Epithelial cell of esophagus (primary cell): ENCODE data around the gene ATP11B.
A peak's percentile ranks its signal among the peaks of the same experiment; 100 is the strongest.

Experiments
- DNase-seq: peaks from one replicate; pipeline ENCODE4 v3.0.0; 2010; ENCODE audit warnings: low read depth
- H3K4me3 ChIP-seq: 2 replicates; pipeline ENCODE4 v1.5.1; 2011; ENCODE audit warnings: mild to moderate bottlenecking, low read length, control low read depth
- TF ChIP-seq, protein P1 (sequence below): IDR thresholded peaks from 2 replicates; pipeline ENCODE4 v1.5.1; 2011; ENCODE audit warnings: low read depth, mild to moderate bottlenecking, low read length, control low read depth, inconsistent platforms; ENCODE audit not compliant: insufficient read depth; ENCODE audit errors: missing control alignments

Gene ATP11B

DNA sequence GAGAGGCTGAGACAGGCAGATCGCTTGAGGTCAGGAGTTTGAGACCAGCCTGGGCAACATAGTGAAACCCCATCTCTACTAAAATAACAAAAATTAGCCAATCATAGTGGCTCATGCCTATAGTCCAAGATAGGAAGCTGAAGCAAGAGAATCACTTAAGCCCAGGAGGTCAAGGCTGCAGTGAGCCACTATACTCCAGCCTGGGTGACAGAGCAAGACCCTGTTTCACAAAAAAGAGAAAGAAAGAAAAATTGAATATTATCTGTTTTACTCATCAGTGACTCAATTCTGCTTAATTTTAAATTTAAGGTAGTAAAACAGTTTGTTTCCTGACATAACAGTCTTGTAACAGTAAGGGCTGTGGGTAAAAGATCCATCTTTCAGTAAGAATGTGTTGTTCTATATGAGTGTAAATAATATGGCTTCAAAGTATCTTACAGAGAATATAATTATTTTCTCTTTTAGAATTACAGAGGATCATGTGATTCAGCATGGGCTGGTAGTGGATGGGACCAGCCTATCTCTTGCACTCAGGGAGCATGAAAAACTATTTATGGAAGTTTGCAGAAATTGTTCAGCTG is 85.8 kb downstream of the ATP11B start:
- TF ChIP-seq, protein P1, sequence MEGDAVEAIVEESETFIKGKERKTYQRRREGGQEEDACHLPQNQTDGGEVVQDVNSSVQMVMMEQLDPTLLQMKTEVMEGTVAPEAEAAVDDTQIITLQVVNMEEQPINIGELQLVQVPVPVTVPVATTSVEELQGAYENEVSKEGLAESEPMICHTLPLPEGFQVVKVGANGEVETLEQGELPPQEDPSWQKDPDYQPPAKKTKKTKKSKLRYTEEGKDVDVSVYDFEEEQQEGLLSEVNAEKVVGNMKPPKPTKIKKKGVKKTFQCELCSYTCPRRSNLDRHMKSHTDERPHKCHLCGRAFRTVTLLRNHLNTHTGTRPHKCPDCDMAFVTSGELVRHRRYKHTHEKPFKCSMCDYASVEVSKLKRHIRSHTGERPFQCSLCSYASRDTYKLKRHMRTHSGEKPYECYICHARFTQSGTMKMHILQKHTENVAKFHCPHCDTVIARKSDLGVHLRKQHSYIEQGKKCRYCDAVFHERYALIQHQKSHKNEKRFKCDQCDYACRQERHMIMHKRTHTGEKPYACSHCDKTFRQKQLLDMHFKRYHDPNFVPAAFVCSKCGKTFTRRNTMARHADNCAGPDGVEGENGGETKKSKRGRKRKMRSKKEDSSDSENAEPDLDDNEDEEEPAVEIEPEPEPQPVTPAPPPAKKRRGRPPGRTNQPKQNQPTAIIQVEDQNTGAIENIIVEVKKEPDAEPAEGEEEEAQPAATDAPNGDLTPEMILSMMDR = no peak
- no peak overlapping the region for H3K4me3 ChIP-seq
- no peak for DNase-seq

DNA sequence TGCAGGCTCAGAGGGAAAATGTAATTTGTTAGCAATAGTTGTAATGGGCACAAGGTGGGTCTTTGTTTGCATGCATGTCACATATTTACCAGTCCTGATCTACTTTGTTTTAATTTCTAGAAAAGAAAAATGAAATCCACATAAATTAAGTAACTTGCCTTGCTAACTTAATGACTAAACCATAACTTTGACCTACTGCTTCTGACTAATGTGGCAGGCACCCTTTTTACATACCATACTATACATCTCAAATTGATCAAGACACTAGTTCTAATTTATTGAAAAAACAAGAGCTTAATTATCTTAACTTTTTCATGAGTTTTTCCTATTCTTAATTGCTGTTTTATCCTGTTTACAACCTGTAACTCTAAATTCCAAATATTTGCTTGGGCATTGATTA is 93.2 kb downstream of the ATP11B start:
- TF ChIP-seq, protein P1 = no peak
- H3K4me3 ChIP-seq = no peak overlapping the region
- peak; percentile 37 for DNase-seq

DNA sequence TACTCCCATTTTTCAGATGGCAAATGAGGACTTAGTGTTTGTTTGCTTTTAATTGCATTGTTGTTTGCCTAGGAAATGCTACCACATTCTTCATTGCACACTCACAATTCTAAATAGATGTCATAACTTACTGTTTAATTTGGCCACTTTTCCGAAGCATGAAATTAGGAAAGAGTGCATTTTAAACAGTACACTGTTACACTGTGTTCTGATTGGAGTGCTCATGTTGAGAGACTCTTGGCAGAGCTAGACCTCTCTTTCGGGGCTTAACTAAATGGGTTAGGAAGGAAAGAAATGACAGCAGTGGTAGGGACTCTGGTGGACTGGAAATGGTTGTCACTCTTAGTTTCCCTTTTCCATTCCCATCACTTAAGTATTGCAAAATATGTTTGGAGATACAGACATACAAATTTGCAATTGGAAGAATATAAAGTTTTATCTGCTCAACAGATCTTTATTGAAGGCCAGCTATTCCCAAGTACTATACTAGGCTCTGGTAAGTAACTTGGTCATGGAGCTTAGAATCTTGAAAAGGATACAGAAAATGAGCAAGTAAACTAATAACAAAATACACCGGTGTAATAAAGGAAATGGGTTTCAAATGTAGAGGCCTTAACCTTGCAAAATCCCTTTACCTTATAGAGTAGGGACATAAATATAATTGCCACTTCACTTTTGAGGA is 96.8 kb downstream of the ATP11B start:
- DNase-seq = no peak
- no peak overlapping the region for H3K4me3 ChIP-seq
- TF ChIP-seq, protein P1 = no peak

DNA sequence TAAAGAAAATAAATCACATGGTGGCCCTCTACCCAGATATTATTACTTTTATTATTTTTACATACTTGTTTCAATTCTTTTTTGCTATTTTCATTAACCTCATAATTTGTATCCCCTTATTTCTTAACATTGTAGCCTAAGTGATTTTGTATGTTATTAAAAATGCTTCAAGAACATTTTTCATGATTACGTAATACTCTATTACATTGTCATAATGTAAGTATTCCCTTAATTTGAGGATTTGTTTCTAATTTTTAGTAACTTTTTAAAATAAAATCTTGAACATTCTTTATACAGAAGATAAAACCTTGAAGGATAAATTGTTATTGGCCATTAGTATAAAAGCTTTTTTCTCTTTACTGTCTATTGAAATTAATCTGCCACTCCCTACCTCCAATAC is 98.1 kb downstream of the ATP11B start:
- no peak for DNase-seq
- TF ChIP-seq, protein P1 = no peak
- H3K4me3 ChIP-seq = no peak overlapping the region

DNA sequence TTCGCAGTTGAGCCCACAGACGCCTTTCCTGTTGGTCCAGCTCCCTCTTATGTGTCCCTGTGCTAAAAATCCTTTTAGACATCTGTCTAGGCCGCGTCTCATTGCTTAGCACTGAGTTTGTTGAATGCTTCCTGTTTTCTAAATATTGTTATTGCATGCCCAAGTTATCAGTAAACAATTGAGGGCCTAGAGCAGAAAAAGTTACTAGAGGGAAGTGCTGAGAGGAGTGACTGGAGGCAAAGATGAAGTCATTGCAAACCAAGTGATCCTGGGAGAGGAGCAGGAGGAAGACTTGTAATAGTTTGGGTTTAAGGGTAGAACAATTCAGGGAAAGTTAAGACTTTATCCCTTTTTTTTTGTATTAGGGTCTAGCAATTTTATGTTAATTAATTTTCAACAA is 98.9 kb downstream of the ATP11B start:
- H3K4me3 ChIP-seq = no peak overlapping the region
- TF ChIP-seq, protein P1 = no peak
- no peak for DNase-seq

DNA sequence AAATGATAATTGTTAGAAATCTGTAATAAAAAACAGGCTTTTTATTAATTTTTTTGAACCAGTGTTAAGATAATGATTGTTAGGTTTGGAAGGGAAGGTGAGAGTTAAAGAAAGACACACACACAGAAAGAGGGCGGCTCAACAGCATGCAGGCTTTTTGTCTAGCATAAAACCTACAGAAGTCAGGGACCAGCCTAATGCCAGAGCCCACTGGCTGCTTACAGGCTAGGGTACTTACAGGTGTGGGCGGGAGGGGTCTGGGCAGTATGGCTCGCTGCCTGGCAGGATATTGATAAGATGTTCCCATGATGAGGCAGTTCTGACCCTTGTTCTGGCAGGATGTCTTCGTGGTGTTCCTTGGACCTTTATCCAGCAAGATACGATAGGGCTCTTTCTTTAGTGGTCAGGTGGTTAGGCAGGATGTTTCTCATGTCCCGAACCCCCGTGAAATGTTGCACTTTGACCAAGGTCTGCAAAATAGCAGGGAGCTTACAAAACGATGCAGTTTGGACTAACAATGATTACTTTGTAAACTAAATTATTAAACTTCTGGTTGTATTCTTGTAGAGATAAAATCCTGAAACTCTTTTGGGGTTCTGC is 102.3 kb downstream of the ATP11B start:
- TF ChIP-seq, protein P1 = no peak
- no peak overlapping the region for H3K4me3 ChIP-seq
- DNase-seq = no peak
